GM12878 (cell line): Measurements from ENCODE around the gene NT5C2. TPM values are rescaled to one million over a fixed set of nuclear protein-coding genes. Genes with fewer than 3 reads are reported as not detected.

ENCODE experiments used
- ATAC-seq: fragments of 200-7000 bp; cut with Tn5 transposase; 3 replicates; pipeline ENCODE4 v1.9.1; 2020; ENCODE audit warnings: mild to moderate bottlenecking, moderate library complexity
- BruUV-seq: library from RNA; stranded (reverse); fragments of 400-500 nt; replicated peaks from 2 replicates; lab custom pipeline; 2021; lab: Mats Ljungman, UMichigan
- CTCF ChIA-PET: fragments of 300-600 bp; sonication (Branson Sonifier 250); formaldehyde crosslinking; extraction: SDS; loops from one replicate; lab custom pipeline; 2021; ENCODE audit warnings: inconsistent platforms; lab: Yijun Ruan, JAX
- POLR2A ChIA-PET: fragments of 350-600 bp; formaldehyde crosslinking; extraction: SDS; loops from one replicate; lab custom pipeline; 2021; ENCODE audit warnings: inconsistent platforms; lab: Charles Lee
- RAD21 ChIA-PET: fragments of 300-600 bp; sonication (Branson Sonifier 250); formaldehyde crosslinking; loops from one replicate; lab custom pipeline; 2023; ENCODE audit warnings: antibody characterized with exemption; ENCODE audit not compliant: unreplicated experiment; lab: Charles Lee
- SMC1A ChIA-PET: fragments of 300-600 bp; sonication (Branson Sonifier 250); formaldehyde crosslinking; loops from one replicate; lab custom pipeline; 2023; ENCODE audit not compliant: unreplicated experiment, uncharacterized antibody; lab: Charles Lee
- DNase-seq: peaks from one replicate; pipeline ENCODE4 v3.0.0-alpha.2; 2011; ENCODE audit warnings: low read depth, low spot score
- FAIRE-seq: peaks from 3 replicates; lab custom pipeline; 2011; peaks lifted over from hg19 to GRCh38; lab: Jason Lieb, UNC
- H2AFZ ChIP-seq: 2 replicates; pipeline ENCODE4 v1.6.0; 2011; ENCODE audit warnings: low read depth, low read length, control low read depth; ENCODE audit not compliant: control insufficient read depth
- H3K27ac ChIP-seq: 2 replicates; pipeline ENCODE4 v1.5.1; 2011; ENCODE audit warnings: control low read depth; ENCODE audit not compliant: control insufficient read depth, insufficient read depth
- H3K27me3 ChIP-seq, 2 experiments: replicated peaks in 1 of 2; 2 replicates each; pipeline versions ENCODE4 v1.6.0 to v1.6.1; 2011; ENCODE audit warnings: low read length in 1 of 2; ENCODE audit not compliant: control insufficient read depth in 2 of 2, insufficient read depth in 2 of 2
- H3K36me3 ChIP-seq, 2 experiments: 2 replicates each; pipeline ENCODE4 v1.5.1; 2011; ENCODE audit warnings: low read length in 1 of 2; ENCODE audit not compliant: control insufficient read depth in 2 of 2, insufficient read depth in 2 of 2
- H3K4me1 ChIP-seq: 2 replicates; pipeline ENCODE4 v1.6.1; 2011; ENCODE audit warnings: mild to moderate bottlenecking, low read length, moderate library complexity, mixed read lengths; ENCODE audit not compliant: control insufficient read depth, insufficient read depth
- H3K4me2 ChIP-seq: 2 replicates; pipeline ENCODE4 v1.6.0; 2011; ENCODE audit warnings: control low read depth; ENCODE audit not compliant: control insufficient read depth, insufficient read depth
- H3K4me3 ChIP-seq: fragments of 200-600 bp; sonication (generic); 2 replicates; pipeline ENCODE4 v1.5.1; 2016
- H3K79me2 ChIP-seq: 2 replicates; pipeline ENCODE4 v1.6.0; 2011; ENCODE audit warnings: low read length; ENCODE audit not compliant: control insufficient read depth, insufficient read depth
- H3K9ac ChIP-seq: 2 replicates; pipeline ENCODE4 v1.8.0; 2011; ENCODE audit warnings: low read length, control low read depth, mixed read lengths; ENCODE audit not compliant: control insufficient read depth, insufficient read depth
- H3K9me3 ChIP-seq: replicated peaks from 3 replicates; pipeline ENCODE4 v1.5.1; 2011; ENCODE audit warnings: mild to moderate bottlenecking, low read length; ENCODE audit not compliant: control insufficient read depth, insufficient read depth
- H4K20me1 ChIP-seq: 2 replicates; pipeline ENCODE4 v1.6.0; 2011; ENCODE audit not compliant: control insufficient read depth, insufficient read depth
- BCL11A ChIP-seq: IDR thresholded peaks from 2 replicates; pipeline ENCODE4 v1.6.1; 2011; ENCODE audit warnings: low read depth, low read length
- CBX5 ChIP-seq: sonication (generic); IDR thresholded peaks from 2 replicates; pipeline ENCODE4 v1.6.1; 2016; ENCODE audit warnings: low read depth, moderate library complexity, mild to moderate bottlenecking, inconsistent platforms
- GATAD2B ChIP-seq: fragments of 450-650 bp; conservative IDR thresholded peaks from 2 replicates; pipeline ENCODE4 v1.6.1; 2017; ENCODE audit warnings: low read depth, mild to moderate bottlenecking, moderate library complexity
- IRF4 ChIP-seq: IDR thresholded peaks from 2 replicates; pipeline ENCODE4 v1.6.1; 2011; ENCODE audit warnings: low read depth, low read length
- JUNB ChIP-seq: IDR thresholded peaks from 2 replicates; pipeline ENCODE4 v1.6.1; 2016; ENCODE audit warnings: antibody characterized with exemption, mild to moderate bottlenecking
- NR2C2 ChIP-seq: IDR thresholded peaks from 2 replicates; pipeline ENCODE4 v1.6.1; 2011; ENCODE audit warnings: borderline replicate concordance, low read depth; ENCODE audit not compliant: control insufficient read depth, insufficient read length
- NRF1 ChIP-seq: conservative IDR thresholded peaks from 2 replicates; pipeline ENCODE4 v1.6.1; 2011; ENCODE audit warnings: mild to moderate bottlenecking, low read depth, low read length, improper control_type of control experiment
- POLR2AphosphoS2 ChIP-seq: IDR thresholded peaks from 2 replicates; pipeline ENCODE4 v1.6.1; 2011; ENCODE audit warnings: low read depth, mild to moderate bottlenecking, low read length, improper control_type of control experiment, moderate library complexity
- RBBP5 ChIP-seq: fragments of 200-600 bp; sonication (generic); conservative IDR thresholded peaks from 2 replicates; pipeline ENCODE4 v1.6.1; 2016
- RCOR1 ChIP-seq: conservative IDR thresholded peaks from 2 replicates; pipeline ENCODE4 v1.6.1; 2012; ENCODE audit warnings: low read depth, low read length, improper control_type of control experiment
- STAT1 ChIP-seq: fragments of 450-650 bp; conservative IDR thresholded peaks from 2 replicates; pipeline ENCODE4 v1.6.1; 2014; ENCODE audit warnings: antibody characterized with exemption, mild to moderate bottlenecking
- STAT3 ChIP-seq: IDR thresholded peaks from 2 replicates; pipeline ENCODE4 v1.6.1; 2011; ENCODE audit warnings: low read depth, low read length, improper control_type of control experiment
- TCF12 ChIP-seq: IDR thresholded peaks from 2 replicates; pipeline ENCODE4 v1.6.1; 2011; ENCODE audit warnings: low read depth, mild to moderate bottlenecking, low read length
- ZBED1 ChIP-seq: IDR thresholded peaks from 2 replicates; pipeline ENCODE4 v1.6.1; 2016; ENCODE audit warnings: borderline replicate concordance
- ZNF24 ChIP-seq: fragments of 450-650 bp; IDR thresholded peaks from 2 replicates; pipeline ENCODE4 v1.6.1; 2017; ENCODE audit warnings: antibody characterized with exemption, mild to moderate bottlenecking
- ZNF384 ChIP-seq: IDR thresholded peaks from 2 replicates; pipeline ENCODE4 v1.6.1; 2012; ENCODE audit warnings: low read depth, mild to moderate bottlenecking, low read length, improper control_type of control experiment, borderline replicate concordance
- WGBS: methylation state at CpG from one replicate; pipeline ENCODE4 v1.1.6; 2016; ENCODE audit warnings: low lambda C conversion rate; ENCODE audit not compliant: insufficient replicate concordance, insufficient coverage; ENCODE audit errors: missing lambda C conversion rate; 5-methylcytosine and 5-hydroxymethylcytosine counted together
- in situ Hi-C: fragments of 300-500 bp; cut with MboI; formaldehyde crosslinking; loops from 9 replicates; pipeline ENCODE4 v1.14.3; 2018; ENCODE audit warnings: mixed read lengths
- intact Hi-C: fragments of 100-400 bp; cut with micrococcal nuclease; formaldehyde crosslinking; loops from one replicate; pipeline ENCODE4 v1.14.2; 2022; ENCODE audit not compliant: unreplicated experiment
- polyA plus RNA-seq, 11 experiments: library from polyadenylated mRNA; depleted of rRNA in 4 of 11; unstranded in 6 of 11; stranded (reverse) in 5 of 11; fragments of >200 nt; fragmentation: Nextera tagmentation in 4 of 11; fragmentation: Illumina TruSeq in 1 of 11; extraction: Ambion mirVana in 4 of 11; extraction: Trizol in 1 of 11; gene quantifications; 1 replicate in 1 of 11; 2 replicates in 10 of 11; pipeline versions ENCODE4 v1.2.1 to v1.2.3, GENCODE V29; 2011 to 2016; ENCODE audit warnings: inconsistent platforms in 2 of 11, missing spikeins in 2 of 11, low read depth in 1 of 11
- total RNA-seq, 4 experiments: library from RNA; depleted of rRNA in 3 of 4; stranded (reverse); fragments of >200 nt in 3 of 4; fragmentation: Illumina TruSeq in 1 of 4; extraction: Trizol in 1 of 4; gene quantifications; 2 replicates each; pipeline versions ENCODE4 v1.2.1 to v1.2.3, GENCODE V29; 2013 to 2021
- TF ChIP-seq, protein P1 (sequence below): IDR thresholded peaks from 2 replicates; pipeline ENCODE4 v1.6.1; 2012; ENCODE audit warnings: improper control_type of control experiment, low read depth, low read length; ENCODE audit not compliant: insufficient replicate concordance
- TF ChIP-seq, protein P2 (sequence below): IDR thresholded peaks from 2 replicates; pipeline ENCODE4 v1.6.1; 2011; ENCODE audit warnings: low read depth, low read length, improper control_type of control experiment, borderline replicate concordance

NT5C2 gene
- total and polyA plus RNA-seq, 10 of the 15 experiments (the other 5 are each of a cell fraction or from before 2014, with no cell fraction given) = 15.8 to 70.1 (median 56.0) TPM

DNA sequence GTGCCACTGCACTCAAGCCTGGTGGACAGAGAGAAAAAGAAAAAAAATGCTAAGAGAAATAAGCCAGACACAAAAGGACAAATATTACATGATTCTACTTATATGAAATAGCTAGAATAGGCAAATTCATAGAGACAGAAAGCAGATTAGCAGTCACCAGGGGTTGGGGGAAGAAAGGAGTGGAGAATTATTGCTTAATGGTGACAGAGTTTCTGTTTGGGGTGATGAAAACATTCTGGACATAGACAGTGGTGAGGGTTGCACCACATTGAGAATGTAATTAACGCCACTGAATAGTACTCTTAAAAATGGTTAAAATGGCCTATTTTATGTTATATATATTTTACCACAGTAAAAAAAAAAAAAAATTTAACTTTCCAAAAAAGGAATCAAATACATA lies 6.4 kb upstream of the NT5C2 start:
- RAD21 ChIA-PET = no interaction called here
- TF ChIP-seq ZNF24 (no peak), ZNF384 (no peak), BCL11A (no peak), JUNB (no peak), NRF1 (no peak), ZBED1 (no peak), STAT3 (no peak), NR2C2 (no peak), POLR2AphosphoS2 (no peak), STAT1 (no peak), RCOR1 (no peak), RBBP5 (no peak), GATAD2B (no peak), CBX5 (no peak), IRF4 (no peak), TCF12 (no peak)
- TF ChIP-seq, protein P1, sequence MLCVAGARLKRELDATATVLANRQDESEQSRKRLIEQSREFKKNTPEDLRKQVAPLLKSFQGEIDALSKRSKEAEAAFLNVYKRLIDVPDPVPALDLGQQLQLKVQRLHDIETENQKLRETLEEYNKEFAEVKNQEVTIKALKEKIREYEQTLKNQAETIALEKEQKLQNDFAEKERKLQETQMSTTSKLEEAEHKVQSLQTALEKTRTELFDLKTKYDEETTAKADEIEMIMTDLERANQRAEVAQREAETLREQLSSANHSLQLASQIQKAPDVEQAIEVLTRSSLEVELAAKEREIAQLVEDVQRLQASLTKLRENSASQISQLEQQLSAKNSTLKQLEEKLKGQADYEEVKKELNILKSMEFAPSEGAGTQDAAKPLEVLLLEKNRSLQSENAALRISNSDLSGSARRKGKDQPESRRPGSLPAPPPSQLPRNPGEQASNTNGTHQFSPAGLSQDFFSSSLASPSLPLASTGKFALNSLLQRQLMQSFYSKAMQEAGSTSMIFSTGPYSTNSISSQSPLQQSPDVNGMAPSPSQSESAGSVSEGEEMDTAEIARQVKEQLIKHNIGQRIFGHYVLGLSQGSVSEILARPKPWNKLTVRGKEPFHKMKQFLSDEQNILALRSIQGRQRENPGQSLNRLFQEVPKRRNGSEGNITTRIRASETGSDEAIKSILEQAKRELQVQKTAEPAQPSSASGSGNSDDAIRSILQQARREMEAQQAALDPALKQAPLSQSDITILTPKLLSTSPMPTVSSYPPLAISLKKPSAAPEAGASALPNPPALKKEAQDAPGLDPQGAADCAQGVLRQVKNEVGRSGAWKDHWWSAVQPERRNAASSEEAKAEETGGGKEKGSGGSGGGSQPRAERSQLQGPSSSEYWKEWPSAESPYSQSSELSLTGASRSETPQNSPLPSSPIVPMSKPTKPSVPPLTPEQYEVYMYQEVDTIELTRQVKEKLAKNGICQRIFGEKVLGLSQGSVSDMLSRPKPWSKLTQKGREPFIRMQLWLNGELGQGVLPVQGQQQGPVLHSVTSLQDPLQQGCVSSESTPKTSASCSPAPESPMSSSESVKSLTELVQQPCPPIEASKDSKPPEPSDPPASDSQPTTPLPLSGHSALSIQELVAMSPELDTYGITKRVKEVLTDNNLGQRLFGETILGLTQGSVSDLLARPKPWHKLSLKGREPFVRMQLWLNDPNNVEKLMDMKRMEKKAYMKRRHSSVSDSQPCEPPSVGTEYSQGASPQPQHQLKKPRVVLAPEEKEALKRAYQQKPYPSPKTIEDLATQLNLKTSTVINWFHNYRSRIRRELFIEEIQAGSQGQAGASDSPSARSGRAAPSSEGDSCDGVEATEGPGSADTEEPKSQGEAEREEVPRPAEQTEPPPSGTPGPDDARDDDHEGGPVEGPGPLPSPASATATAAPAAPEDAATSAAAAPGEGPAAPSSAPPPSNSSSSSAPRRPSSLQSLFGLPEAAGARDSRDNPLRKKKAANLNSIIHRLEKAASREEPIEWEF = no peak
- TF ChIP-seq, protein P2, sequence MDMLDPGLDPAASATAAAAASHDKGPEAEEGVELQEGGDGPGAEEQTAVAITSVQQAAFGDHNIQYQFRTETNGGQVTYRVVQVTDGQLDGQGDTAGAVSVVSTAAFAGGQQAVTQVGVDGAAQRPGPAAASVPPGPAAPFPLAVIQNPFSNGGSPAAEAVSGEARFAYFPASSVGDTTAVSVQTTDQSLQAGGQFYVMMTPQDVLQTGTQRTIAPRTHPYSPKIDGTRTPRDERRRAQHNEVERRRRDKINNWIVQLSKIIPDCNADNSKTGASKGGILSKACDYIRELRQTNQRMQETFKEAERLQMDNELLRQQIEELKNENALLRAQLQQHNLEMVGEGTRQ = no peak
- no TSS peak for BruUV-seq
- SMC1A ChIA-PET = interaction anchor here (0.8 kb wide), 1 partner anchor 90 kb away, joined by 3 read pairs; no protein-coding TSS in a partner anchor
- DNase-seq = no peak
- FAIRE-seq = no peak
- no peaks in the 10 kb centered on the region for H3K9me3 ChIP-seq
- no peak overlapping the region for H3K27ac ChIP-seq
- POLR2A ChIA-PET = no interaction called here
- 65% methylated on average over 1 of the region's 1 CpG for WGBS
- ATAC-seq = no peak
- H3K4me2 ChIP-seq = no peak overlapping the region
- CTCF ChIA-PET = interaction anchor here (0.8 kb wide), 1 partner anchor 44 kb away, joined by 3 read pairs; no protein-coding TSS in a partner anchor
- H3K4me1 ChIP-seq = no peaks in the 10 kb centered on the region; the same call in 1 of the 2 replicates
- no peaks in the 10 kb centered on the region for H3K27me3 ChIP-seq
- in situ Hi-C loops (no loop called here), intact Hi-C loops (loop anchor here (10.0 kb wide), 1 partner anchor 555 kb away; the partner anchor contains the start of gene TRIM8)
- no peak overlapping the region for H3K9ac ChIP-seq
- no peak overlapping the region for H3K4me3 ChIP-seq
- H2AFZ ChIP-seq = no peak overlapping the region
- H3K36me3 ChIP-seq = no peaks in the 10 kb centered on the region
- no peaks in the 10 kb centered on the region for H3K79me2 ChIP-seq
- H4K20me1 ChIP-seq = no peaks in the 10 kb centered on the region
